Stimulated activated CD4-positive, alpha-beta T cell treated with anti-CD3 and anti-CD28 coated beads, Interleukin-1b, Interleukin-23, amount 100 ng/mL, for 1 hour (primary cell): ENCODE data around the gene GPRASP2.

Source experiments
- DNase-seq, 2 donors: peaks; one replicate each; pipeline ENCODE4 v3.0.0-alpha.2; 2020; ENCODE audit warnings: low read depth in 2 of 2

GPRASP2 gene

GRCh38 chrX:102745513-102745856, 33.2 kb downstream of the GPRASP2 start:
- no peak for DNase-seq

DNA sequence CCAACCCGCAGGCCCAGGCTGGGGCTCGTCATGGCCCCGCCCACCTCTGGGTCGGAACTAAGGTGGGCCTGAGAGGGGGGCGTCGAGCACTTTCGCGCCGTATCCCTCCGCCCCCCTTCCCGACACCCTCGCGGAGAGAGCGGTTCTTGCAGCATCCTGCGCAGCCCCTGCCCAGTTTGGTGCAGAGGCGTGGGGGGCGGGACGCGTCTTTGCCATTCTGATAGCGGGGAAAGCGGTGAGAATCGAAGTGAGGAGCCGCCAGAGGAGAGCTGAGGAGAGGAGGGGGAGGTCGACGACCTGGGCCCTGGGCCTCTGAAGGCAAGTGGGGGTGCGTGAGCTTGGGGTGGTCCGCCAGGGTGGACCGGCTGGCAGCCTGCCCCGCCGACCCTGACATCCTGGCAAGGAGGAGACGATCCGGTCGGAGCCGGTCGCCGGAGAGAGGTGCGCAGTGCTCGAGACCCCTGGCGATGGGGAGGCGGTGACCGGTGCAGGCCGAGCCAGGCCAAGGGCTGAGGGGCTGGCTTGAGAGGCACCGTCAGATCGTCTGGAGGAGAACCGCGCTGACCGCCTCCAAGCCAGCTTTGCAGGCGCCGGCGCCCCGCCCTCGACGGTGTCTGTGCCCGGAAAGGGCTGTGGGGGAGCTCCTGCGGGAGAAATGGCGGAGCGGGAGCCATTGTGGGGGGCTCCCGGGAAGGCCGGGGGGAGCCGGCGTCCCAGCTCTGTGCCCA, 33.8 kb downstream of the GPRASP2 start:
- no peak for DNase-seq

GRCh38 chrX:102765217-102765616, 53.0 kb downstream of the GPRASP2 start:
- no peak for DNase-seq

DNA sequence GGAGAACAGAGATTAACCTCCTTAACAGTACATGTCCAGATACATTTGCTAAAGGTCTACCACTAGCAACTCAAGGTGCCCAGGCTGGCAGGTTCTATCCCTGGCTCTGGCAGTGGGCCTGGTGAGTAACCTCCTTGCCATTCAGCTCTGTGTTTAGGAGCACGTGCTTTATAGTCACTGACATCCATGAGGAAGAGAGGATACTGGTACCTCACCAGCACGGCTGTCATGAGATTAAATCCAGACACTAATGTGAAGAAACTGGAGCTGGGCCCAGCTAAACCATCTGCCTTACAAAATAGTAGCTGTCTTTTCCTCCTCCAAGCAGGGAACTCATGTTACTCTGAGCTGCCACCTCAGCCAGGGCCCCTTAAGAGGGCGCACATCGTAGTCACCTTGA, 53.6 kb downstream of the GPRASP2 start:
- DNase-seq = no peak

GRCh38 chrX:102767287-102767686, 55.0 kb downstream of the GPRASP2 start:
- DNase-seq = no peak
